ENCODE data around the gene VPS4B.

- TF ChIP-seq CTCF (IDR thresholded peaks at IDR 0.05; ENCODE audit: low read length) (peak; percentile 73), EZH2 (IDR thresholded peaks at IDR 0.05; ENCODE audit: borderline replicate concordance, low read length) (no peak)
Measured at GRCh38 chr18:63339920-63340484, 82.3 kb downstream of the VPS4B start.
